OCI-LY7 (cell line): ENCODE data around the gene ZDHHC8.

Source experiments
- CTCF ChIP-seq: fragments of 200-600 bp; sonication (generic); conservative IDR thresholded peaks from 2 replicates; pipeline ENCODE4 v1.5.1; 2014; ENCODE audit warnings: mild to moderate bottlenecking, antibody characterized with exemption, low read length, moderate library complexity, mixed read lengths
- EZH2phosphoT487 ChIP-seq: fragments of 200-600 bp; sonication (generic); IDR thresholded peaks from 2 replicates; pipeline ENCODE4 v1.6.1; 2018; ENCODE audit warnings: low read depth, borderline replicate concordance, mild to moderate bottlenecking, mixed run types, antibody characterized with exemption, low read length, moderate library complexity, mixed read lengths

- no peak for TF ChIP-seq CTCF
- TF ChIP-seq EZH2phosphoT487: no peak
These were observed 43.4 kb downstream of the ZDHHC8 start for GRCh38 chr22:20174785-20175596.
